ENCODE data around the gene SART1.

- TF ChIP-seq CTCF (conservative IDR thresholded peaks at IDR 0.05), result no peak
- TF ChIP-seq ZFX (IDR thresholded peaks at IDR 0.05), result no peak
Observed at GRCh38 chr11:65952052-65952521, 9.4 kb upstream of the SART1 start.
